HEK293 (cell line): ENCODE results near the gene CD53.
"Not testable (repeated sequence)": the region's sequence is repeated elsewhere in the genome, so short reads cannot be mapped to it uniquely, and the experiment has no call there.

ENCODE experiments used
- CTCF ChIA-PET: fragments of 350-600 bp; formaldehyde crosslinking; extraction: SDS; loops from one replicate; lab custom pipeline; 2021; ENCODE audit warnings: antibody characterized with exemption; lab: Yijun Ruan, JAX
- POLR2A ChIA-PET: fragments of 300-600 bp; formaldehyde crosslinking; extraction: SDS; loops from one replicate; lab custom pipeline; 2020; ENCODE audit warnings: antibody characterized with exemption, inconsistent platforms; lab: Yijun Ruan, JAX
- H3K27ac ChIP-seq: fragments of 200-500 bp; sonication (Bioruptor generic); 2 replicates; pipeline ENCODE4 v1.5.1; 2014; ENCODE audit warnings: low read depth, low read length, control low read depth, inconsistent platforms; ENCODE audit errors: extremely low read depth
- H3K36me3 ChIP-seq, 2 experiments: fragments of 200-500 bp in 1 of 2; sonication (Bioruptor generic) in 1 of 2; 1 replicate in 1 of 2; 2 replicates in 1 of 2; pipeline ENCODE4 v1.5.1; 2014 to 2017; ENCODE audit warnings: inconsistent platforms in 2 of 2, low read length in 2 of 2; ENCODE audit not compliant: control insufficient read depth in 2 of 2, insufficient read depth in 1 of 2
- H3K4me1 ChIP-seq: fragments of 200-500 bp; sonication (Bioruptor generic); 2 replicates; pipeline ENCODE4 v1.5.1; 2014; ENCODE audit warnings: mild to moderate bottlenecking, low read length, inconsistent platforms; ENCODE audit not compliant: control insufficient read depth, insufficient read depth
- H3K4me3 ChIP-seq: 2 replicates; pipeline ENCODE4 v1.5.1; 2011; ENCODE audit warnings: low read depth, mild to moderate bottlenecking, control low read depth, low read length, moderate library complexity
- H3K9me3 ChIP-seq: fragments of 200-500 bp; sonication (Bioruptor generic); 2 replicates; pipeline ENCODE4 v1.5.1; 2014; ENCODE audit warnings: low read depth, low read length, inconsistent platforms; ENCODE audit not compliant: control insufficient read depth, insufficient read depth
- HOXC10 ChIP-seq: sonication (generic); formaldehyde crosslinking; IDR thresholded peaks from 2 replicates; pipeline ENCODE4 v1.8.1; 2023; ENCODE audit warnings: mild to moderate bottlenecking, missing genetic modification reagents
- KLF7 ChIP-seq: fragments of 450-650 bp; formaldehyde crosslinking; IDR thresholded peaks from 2 replicates; pipeline ENCODE4 v1.5.1; 2016; ENCODE audit warnings: missing biosample characterization, missing genetic modification characterization, borderline replicate concordance
- ZNF146 ChIP-seq: fragments of 450-650 bp; formaldehyde crosslinking; IDR thresholded peaks from 2 replicates; pipeline ENCODE4 v1.5.1; 2016; ENCODE audit warnings: missing biosample characterization, missing genetic modification characterization
- ZNF24 ChIP-seq: fragments of 450-650 bp; formaldehyde crosslinking; IDR thresholded peaks from 2 replicates; pipeline ENCODE4 v1.5.1; 2016; ENCODE audit warnings: missing biosample characterization, missing genetic modification characterization
- ZNF37A ChIP-seq: fragments of 450-650 bp; IDR thresholded peaks from 2 replicates; pipeline ENCODE4 v1.5.1; 2018; ENCODE audit warnings: missing biosample characterization, missing genetic modification characterization
- ZNF394 ChIP-seq: fragments of 450-650 bp; formaldehyde crosslinking; IDR thresholded peaks from 2 replicates; pipeline ENCODE4 v1.5.1; 2016; ENCODE audit warnings: missing biosample characterization, missing genetic modification characterization, mild to moderate bottlenecking, moderate library complexity, borderline replicate concordance
- TF ChIP-seq, protein P1 (sequence below): fragments of 450-650 bp; formaldehyde crosslinking; IDR thresholded peaks from 2 replicates; pipeline ENCODE4 v1.5.1; 2017; ENCODE audit warnings: missing biosample characterization, missing genetic modification characterization
- TF ChIP-seq, protein P2 (sequence below): fragments of 450-650 bp; formaldehyde crosslinking; IDR thresholded peaks from 2 replicates; pipeline ENCODE4 v1.5.1; 2016; ENCODE audit warnings: missing biosample characterization, missing genetic modification characterization
- TF ChIP-seq, protein P3 (sequence below): fragments of 450-650 bp; formaldehyde crosslinking; IDR thresholded peaks from 2 replicates; pipeline ENCODE4 v1.5.0; 2017; ENCODE audit warnings: missing biosample characterization, missing genetic modification characterization, borderline replicate concordance
- TF ChIP-seq, protein P4 (sequence below): fragments of 450-650 bp; IDR thresholded peaks from 2 replicates; pipeline ENCODE4 v1.5.1; 2018; ENCODE audit warnings: missing biosample characterization, missing genetic modification characterization
- TF ChIP-seq, protein P5 (sequence below): fragments of 450-650 bp; formaldehyde crosslinking; IDR thresholded peaks from 2 replicates; pipeline ENCODE4 v1.5.1; 2016; ENCODE audit warnings: missing biosample characterization, missing genetic modification characterization

CD53 gene

DNA sequence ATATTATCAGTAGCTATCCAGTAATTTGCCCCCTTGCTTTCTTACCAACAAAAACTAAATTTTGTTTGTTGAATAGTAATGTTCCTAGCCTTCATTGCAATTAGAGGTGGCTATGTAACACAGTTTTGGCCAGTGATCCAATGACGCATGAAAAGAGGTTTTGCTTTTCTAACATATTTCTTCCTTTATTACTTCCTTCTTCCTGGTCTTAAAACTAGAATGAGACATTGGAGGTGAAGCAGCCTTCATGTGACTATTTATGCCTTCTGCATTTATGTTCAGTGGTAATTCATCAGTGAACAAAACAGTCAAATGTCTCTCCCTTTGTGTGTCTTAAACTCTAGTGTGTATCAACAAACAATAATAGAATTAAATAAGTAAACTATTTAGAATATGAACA, 55.2 kb downstream of the CD53 start (continued):
- TF ChIP-seq, protein P1, sequence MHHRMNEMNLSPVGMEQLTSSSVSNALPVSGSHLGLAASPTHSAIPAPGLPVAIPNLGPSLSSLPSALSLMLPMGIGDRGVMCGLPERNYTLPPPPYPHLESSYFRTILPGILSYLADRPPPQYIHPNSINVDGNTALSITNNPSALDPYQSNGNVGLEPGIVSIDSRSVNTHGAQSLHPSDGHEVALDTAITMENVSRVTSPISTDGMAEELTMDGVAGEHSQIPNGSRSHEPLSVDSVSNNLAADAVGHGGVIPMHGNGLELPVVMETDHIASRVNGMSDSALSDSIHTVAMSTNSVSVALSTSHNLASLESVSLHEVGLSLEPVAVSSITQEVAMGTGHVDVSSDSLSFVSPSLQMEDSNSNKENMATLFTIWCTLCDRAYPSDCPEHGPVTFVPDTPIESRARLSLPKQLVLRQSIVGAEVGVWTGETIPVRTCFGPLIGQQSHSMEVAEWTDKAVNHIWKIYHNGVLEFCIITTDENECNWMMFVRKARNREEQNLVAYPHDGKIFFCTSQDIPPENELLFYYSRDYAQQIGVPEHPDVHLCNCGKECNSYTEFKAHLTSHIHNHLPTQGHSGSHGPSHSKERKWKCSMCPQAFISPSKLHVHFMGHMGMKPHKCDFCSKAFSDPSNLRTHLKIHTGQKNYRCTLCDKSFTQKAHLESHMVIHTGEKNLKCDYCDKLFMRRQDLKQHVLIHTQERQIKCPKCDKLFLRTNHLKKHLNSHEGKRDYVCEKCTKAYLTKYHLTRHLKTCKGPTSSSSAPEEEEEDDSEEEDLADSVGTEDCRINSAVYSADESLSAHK (tag by site-specific recombination), result no peak
- no peak for TF ChIP-seq HOXC10 (CRISPR knock-in tag)
- no peak for TF ChIP-seq ZNF394 (tag by site-specific recombination)
- TF ChIP-seq ZNF24 (tag by site-specific recombination), result no peak
- TF ChIP-seq, protein P2, sequence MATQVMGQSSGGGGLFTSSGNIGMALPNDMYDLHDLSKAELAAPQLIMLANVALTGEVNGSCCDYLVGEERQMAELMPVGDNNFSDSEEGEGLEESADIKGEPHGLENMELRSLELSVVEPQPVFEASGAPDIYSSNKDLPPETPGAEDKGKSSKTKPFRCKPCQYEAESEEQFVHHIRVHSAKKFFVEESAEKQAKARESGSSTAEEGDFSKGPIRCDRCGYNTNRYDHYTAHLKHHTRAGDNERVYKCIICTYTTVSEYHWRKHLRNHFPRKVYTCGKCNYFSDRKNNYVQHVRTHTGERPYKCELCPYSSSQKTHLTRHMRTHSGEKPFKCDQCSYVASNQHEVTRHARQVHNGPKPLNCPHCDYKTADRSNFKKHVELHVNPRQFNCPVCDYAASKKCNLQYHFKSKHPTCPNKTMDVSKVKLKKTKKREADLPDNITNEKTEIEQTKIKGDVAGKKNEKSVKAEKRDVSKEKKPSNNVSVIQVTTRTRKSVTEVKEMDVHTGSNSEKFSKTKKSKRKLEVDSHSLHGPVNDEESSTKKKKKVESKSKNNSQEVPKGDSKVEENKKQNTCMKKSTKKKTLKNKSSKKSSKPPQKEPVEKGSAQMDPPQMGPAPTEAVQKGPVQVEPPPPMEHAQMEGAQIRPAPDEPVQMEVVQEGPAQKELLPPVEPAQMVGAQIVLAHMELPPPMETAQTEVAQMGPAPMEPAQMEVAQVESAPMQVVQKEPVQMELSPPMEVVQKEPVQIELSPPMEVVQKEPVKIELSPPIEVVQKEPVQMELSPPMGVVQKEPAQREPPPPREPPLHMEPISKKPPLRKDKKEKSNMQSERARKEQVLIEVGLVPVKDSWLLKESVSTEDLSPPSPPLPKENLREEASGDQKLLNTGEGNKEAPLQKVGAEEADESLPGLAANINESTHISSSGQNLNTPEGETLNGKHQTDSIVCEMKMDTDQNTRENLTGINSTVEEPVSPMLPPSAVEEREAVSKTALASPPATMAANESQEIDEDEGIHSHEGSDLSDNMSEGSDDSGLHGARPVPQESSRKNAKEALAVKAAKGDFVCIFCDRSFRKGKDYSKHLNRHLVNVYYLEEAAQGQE (tag by site-specific recombination), result no peak
- TF ChIP-seq, protein P3, sequence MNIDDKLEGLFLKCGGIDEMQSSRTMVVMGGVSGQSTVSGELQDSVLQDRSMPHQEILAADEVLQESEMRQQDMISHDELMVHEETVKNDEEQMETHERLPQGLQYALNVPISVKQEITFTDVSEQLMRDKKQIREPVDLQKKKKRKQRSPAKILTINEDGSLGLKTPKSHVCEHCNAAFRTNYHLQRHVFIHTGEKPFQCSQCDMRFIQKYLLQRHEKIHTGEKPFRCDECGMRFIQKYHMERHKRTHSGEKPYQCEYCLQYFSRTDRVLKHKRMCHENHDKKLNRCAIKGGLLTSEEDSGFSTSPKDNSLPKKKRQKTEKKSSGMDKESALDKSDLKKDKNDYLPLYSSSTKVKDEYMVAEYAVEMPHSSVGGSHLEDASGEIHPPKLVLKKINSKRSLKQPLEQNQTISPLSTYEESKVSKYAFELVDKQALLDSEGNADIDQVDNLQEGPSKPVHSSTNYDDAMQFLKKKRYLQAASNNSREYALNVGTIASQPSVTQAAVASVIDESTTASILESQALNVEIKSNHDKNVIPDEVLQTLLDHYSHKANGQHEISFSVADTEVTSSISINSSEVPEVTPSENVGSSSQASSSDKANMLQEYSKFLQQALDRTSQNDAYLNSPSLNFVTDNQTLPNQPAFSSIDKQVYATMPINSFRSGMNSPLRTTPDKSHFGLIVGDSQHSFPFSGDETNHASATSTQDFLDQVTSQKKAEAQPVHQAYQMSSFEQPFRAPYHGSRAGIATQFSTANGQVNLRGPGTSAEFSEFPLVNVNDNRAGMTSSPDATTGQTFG (tag by site-specific recombination), result no peak
- TF ChIP-seq ZNF37A (tag by site-specific recombination), result no peak
- no peak for TF ChIP-seq KLF7 (tag by site-specific recombination)

DNA sequence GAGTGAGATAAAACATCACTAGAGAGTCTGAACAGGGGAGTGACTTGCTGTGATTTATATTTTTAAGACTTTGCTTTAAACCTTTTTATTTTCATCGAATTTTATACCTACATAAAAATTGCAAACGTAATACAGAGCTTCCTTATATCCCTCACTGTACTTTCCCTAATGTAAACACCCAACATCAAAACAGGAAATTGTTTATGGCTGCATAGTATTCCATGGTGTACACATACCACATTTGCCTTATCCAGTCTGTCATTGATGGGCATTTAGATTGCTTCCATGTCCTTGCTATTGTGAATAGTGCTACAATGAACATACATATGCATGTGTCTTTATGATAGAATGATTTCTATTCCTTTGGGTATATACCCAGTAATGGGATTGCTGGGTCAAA, 56.0 kb downstream of the CD53 start:
- TF ChIP-seq, protein P4, sequence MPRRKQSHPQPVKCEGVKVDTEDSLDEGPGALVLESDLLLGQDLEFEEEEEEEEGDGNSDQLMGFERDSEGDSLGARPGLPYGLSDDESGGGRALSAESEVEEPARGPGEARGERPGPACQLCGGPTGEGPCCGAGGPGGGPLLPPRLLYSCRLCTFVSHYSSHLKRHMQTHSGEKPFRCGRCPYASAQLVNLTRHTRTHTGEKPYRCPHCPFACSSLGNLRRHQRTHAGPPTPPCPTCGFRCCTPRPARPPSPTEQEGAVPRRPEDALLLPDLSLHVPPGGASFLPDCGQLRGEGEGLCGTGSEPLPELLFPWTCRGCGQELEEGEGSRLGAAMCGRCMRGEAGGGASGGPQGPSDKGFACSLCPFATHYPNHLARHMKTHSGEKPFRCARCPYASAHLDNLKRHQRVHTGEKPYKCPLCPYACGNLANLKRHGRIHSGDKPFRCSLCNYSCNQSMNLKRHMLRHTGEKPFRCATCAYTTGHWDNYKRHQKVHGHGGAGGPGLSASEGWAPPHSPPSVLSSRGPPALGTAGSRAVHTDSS, result no peak
- TF ChIP-seq ZNF146, result peak; percentile 19; the same call in 1 of the 2 replicates
- TF ChIP-seq, all 188 proteins: peak for 1
- CTCF ChIA-PET, result no interaction called here
- H3K27ac ChIP-seq, result no peak overlapping the region
- POLR2A ChIA-PET, result no interaction called here
- no peak overlapping the region for H3K4me3 ChIP-seq
- no peaks in the 10 kb centered on the region for H3K36me3 ChIP-seq
- H3K9me3 ChIP-seq, result no peaks in the 10 kb centered on the region
- H3K4me1 ChIP-seq, result no peaks in the 10 kb centered on the region

DNA sequence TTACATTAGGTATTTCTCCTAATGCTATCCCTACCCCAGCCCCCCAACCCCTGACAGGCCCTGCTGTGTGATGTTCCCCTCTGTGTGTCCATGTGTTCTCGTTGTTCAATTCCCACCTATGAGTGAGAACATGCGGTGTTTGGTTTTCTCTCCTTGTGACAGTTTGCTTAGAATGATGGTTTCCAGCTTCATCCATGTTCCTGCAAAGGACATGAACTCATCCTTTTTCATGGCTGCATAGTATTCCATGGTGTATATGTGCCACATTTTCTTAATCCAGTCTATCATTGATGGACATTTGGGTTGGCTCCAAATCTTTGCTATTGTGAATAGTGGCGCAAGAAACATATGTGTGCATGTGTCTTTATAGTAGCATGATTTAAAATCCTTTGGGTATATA, 58.1 kb downstream of the CD53 start:
- POLR2A ChIA-PET, H3K9me3 ChIP-seq, H3K36me3 ChIP-seq, H3K27ac ChIP-seq, H3K4me3 ChIP-seq, H3K4me1 ChIP-seq, CTCF ChIA-PET: not testable (repeated sequence)
- TF ChIP-seq ZNF146, result peak; percentile 93
- TF ChIP-seq, protein P5, sequence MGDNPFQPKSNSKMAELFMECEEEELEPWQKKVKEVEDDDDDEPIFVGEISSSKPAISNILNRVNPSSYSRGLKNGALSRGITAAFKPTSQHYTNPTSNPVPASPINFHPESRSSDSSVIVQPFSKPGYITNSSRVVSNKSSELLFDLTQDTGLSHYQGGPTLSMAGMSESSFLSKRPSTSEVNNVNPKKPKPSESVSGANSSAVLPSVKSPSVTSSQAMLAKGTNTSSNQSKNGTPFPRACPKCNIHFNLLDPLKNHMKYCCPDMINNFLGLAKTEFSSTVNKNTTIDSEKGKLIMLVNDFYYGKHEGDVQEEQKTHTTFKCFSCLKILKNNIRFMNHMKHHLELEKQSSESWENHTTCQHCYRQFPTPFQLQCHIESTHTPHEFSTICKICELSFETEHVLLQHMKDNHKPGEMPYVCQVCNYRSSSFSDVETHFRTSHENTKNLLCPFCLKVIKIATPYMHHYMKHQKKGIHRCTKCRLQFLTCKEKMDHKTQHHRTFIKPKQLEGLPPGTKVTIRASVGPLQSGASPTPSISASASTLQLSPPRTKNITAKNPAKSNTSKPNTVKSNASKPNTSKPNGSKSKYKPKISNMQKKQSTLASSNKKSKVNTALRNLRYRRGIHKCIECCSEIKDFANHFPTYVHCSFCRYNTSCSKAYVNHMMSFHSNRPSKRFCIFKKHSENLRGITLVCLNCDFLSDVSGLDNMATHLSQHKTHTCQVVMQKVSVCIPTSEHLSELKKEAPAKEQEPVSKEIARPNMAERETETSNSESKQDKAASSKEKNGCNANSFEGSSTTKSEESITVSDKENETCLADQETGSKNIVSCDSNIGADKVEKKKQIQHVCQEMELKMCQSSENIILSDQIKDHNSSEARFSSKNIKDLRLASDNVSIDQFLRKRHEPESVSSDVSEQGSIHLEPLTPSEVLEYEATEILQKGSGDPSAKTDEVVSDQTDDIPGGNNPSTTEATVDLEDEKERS (tag by site-specific recombination), result 0 out of 2 replicates have a peak, but pooled peaks have one; percentile 64
